Activated CD4-positive, alpha-beta T cell treated with anti-CD3 and anti-CD28 coated beads for 36 hours (primary cell): ENCODE measurements around the gene MYH3. TPM values are rescaled to one million over a fixed set of nuclear protein-coding genes. Genes with fewer than 3 reads are reported as not detected.

Experiments
- ATAC-seq: fragments of 200-7000 bp; cut with Tn5 transposase; one replicate; pipeline ENCODE4 v1.10.0; 2021; ENCODE audit warnings: mild to moderate bottlenecking, moderate library complexity
- CTCF ChIA-PET: fragments of 350-600 bp; sonication (Branson Sonifier 250); formaldehyde crosslinking; loops from one replicate; lab custom pipeline; 2021; ENCODE audit warnings: antibody characterized with exemption; lab: Charles Lee
- POLR2A ChIA-PET: fragments of 350-600 bp; sonication (Branson Sonifier 250); formaldehyde crosslinking; loops from one replicate; lab custom pipeline; 2021; ENCODE audit warnings: antibody characterized with exemption, inconsistent platforms; lab: Charles Lee
- DNase-seq: peaks from one replicate; pipeline ENCODE4 v3.0.0-alpha.2; 2020
- H3K27ac Mint-ChIP-seq: one replicate; pipeline ENCODE4 v1.8.0; 2021; ENCODE audit warnings: mixed read lengths
- H3K27me3 Mint-ChIP-seq: one replicate; pipeline ENCODE4 v1.8.0; 2021; ENCODE audit warnings: mixed read lengths
- H3K36me3 Mint-ChIP-seq: one replicate; pipeline ENCODE4 v1.8.0; 2021; ENCODE audit warnings: low read depth, mixed read lengths
- H3K4me1 Mint-ChIP-seq: one replicate; pipeline ENCODE4 v1.8.0; 2021; ENCODE audit warnings: mixed read lengths
- H3K4me3 Mint-ChIP-seq: one replicate; pipeline ENCODE4 v1.8.0; 2021; ENCODE audit warnings: mild to moderate bottlenecking, moderate library complexity, mixed read lengths
- H3K9me3 Mint-ChIP-seq: one replicate; pipeline ENCODE4 v1.8.0; 2021; ENCODE audit warnings: low read depth, mixed read lengths
- intact Hi-C, 2 experiments: fragments of 100-400 bp; cut with DNase I in 1 of 2; cut with micrococcal nuclease in 1 of 2; formaldehyde crosslinking; loops; one replicate each; pipeline versions ENCODE4 v1.14.2 to v1.15.1; 2022 to 2024; cut with DNase I, micrococcal nuclease
- total RNA-seq, 2 experiments: library from RNA; stranded (reverse); gene quantifications; one replicate each; pipeline ENCODE4 v1.2.3, GENCODE V29; 2021

MYH3 gene
- total RNA-seq, 2 experiments from 2014 or later, result 3.3 to 3.5 TPM

DNA sequence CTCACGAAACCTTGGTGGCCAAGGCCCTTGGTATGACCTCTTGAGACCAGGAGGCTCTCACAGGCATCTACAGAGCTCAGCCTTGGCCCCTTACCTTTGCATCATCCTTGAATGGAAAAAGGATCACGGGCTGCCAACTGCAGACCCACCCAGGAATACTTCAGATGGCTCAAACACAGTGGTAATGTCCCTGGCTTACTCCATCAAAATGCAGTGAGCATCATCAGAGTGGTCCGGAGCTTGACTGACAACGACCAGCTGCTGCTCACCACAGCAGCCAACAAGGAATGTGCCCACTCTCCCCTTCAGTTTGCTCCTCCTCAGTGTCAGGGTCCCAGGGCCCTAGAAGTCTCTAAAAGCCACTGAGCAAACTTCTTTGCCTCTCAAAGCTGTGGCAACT, 17.6 kb upstream of the MYH3 start:
- ChIA-PET CTCF (interaction anchor here (0.6 to 2.1 kb wide), 6 partner anchors 10 to 113 kb away, joined by 3 to 10 read pairs (median 4); no protein-coding TSS in a partner anchor), POLR2A (interaction anchor here (1.0 kb wide), 1 partner anchor 26 kb away, joined by 4 read pairs; no protein-coding TSS in a partner anchor)
- Mint-ChIP-seq H3K9me3 (no peaks in the 10 kb centered on the region), H3K36me3 (peaks cover 30% of the 10 kb centered on the region), H3K27ac (no peak overlapping the region), H3K4me3 (no peak overlapping the region), H3K4me1 (no peaks in the 10 kb centered on the region), H3K27me3 (no peaks in the 10 kb centered on the region)
- ATAC-seq (no peak), DNase-seq (no peak)
- intact Hi-C loops, result no loop called here

DNA sequence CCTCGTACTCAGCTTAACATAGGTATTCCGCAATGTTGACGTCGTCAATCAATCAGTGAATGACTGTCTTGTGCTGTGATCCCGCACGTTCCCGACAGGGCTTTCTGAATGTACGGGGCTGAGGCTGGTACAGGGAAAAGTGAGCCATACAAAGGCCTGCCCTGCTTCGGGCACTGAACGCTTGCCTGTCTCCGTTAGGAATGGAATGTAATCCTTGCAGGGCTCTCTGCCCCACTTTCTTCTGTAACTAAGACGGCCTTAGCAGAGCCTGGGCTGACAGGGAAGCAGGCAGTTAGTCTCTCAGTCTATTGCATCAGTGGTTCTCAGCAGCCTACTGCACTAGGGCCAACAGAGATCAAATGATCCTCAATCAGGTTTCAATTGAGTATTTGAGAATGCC, 16.2 kb upstream of the MYH3 start:
- H3K4me3 Mint-ChIP-seq, result no peak overlapping the region
- CTCF ChIA-PET, result interaction anchor here (1.4 kb wide), 1 partner anchor 27 kb away, joined by 6 read pairs; no protein-coding TSS in a partner anchor
- H3K4me1 Mint-ChIP-seq, result no peaks in the 10 kb centered on the region
- POLR2A ChIA-PET, result no interaction called here
- no peaks in the 10 kb centered on the region for H3K9me3 Mint-ChIP-seq
- H3K36me3 Mint-ChIP-seq, result peaks cover 22% of the 10 kb centered on the region
- intact Hi-C loops, result no loop called here
- no peaks in the 10 kb centered on the region for H3K27me3 Mint-ChIP-seq
- ATAC-seq, result no peak
- DNase-seq, result no peak
- no peak overlapping the region for H3K27ac Mint-ChIP-seq

- H3K36me3 Mint-ChIP-seq, result peaks cover 5% of the 10 kb centered on the region
- no peaks in the 10 kb centered on the region for H3K9me3 Mint-ChIP-seq
- H3K4me3 Mint-ChIP-seq, result no peak overlapping the region
- H3K4me1 Mint-ChIP-seq, result no peaks in the 10 kb centered on the region
- DNase-seq (no peak), ATAC-seq (no peak)
- intact Hi-C loops, result no loop called here
- POLR2A ChIA-PET, result no interaction called here
- no peaks in the 10 kb centered on the region for H3K27me3 Mint-ChIP-seq
- CTCF ChIA-PET, result no interaction called here
- H3K27ac Mint-ChIP-seq, result no peak overlapping the region
These were observed 11.7 kb upstream of the MYH3 start for GRCh38 chr17:10668775-10669174.

GRCh38 chr17:10666906-10667305, 9.8 kb upstream of the MYH3 start:
- H3K27ac Mint-ChIP-seq, result no peak overlapping the region
- no peaks in the 10 kb centered on the region for H3K4me1 Mint-ChIP-seq
- intact Hi-C loops, result no loop called here
- CTCF ChIA-PET, result no interaction called here
- H3K9me3 Mint-ChIP-seq, result no peaks in the 10 kb centered on the region
- DNase-seq (no peak), ATAC-seq (no peak)
- no peaks in the 10 kb centered on the region for H3K27me3 Mint-ChIP-seq
- POLR2A ChIA-PET, result no interaction called here
- H3K4me3 Mint-ChIP-seq, result no peak overlapping the region
- peaks cover 5% of the 10 kb centered on the region for H3K36me3 Mint-ChIP-seq

GRCh38 chr17:10664571-10664970, 7.5 kb upstream of the MYH3 start:
- no peaks in the 10 kb centered on the region for H3K27me3 Mint-ChIP-seq
- DNase-seq, result no peak
- peaks cover 11% of the 10 kb centered on the region for H3K36me3 Mint-ChIP-seq
- no peak for ATAC-seq
- no peaks in the 10 kb centered on the region for H3K9me3 Mint-ChIP-seq
- intact Hi-C loops, result no loop called here
- no peaks in the 10 kb centered on the region for H3K4me1 Mint-ChIP-seq
- H3K4me3 Mint-ChIP-seq, result no peak overlapping the region
- no peak overlapping the region for H3K27ac Mint-ChIP-seq
- CTCF ChIA-PET, result interaction anchor here (1.3 to 1.5 kb wide), 3 partner anchors 11 to 20 kb away, joined by 3 to 5 read pairs (median 3); no protein-coding TSS in a partner anchor
- POLR2A ChIA-PET, result no interaction called here

GRCh38 chr17:10663231-10663630, 6.1 kb upstream of the MYH3 start:
- H3K4me1 Mint-ChIP-seq, result no peaks in the 10 kb centered on the region
- ChIA-PET CTCF (interaction anchor here (1.3 to 1.5 kb wide), 2 partner anchors 12 to 16 kb away, joined by 3 to 5 read pairs; no protein-coding TSS in a partner anchor), POLR2A (no interaction called here)
- H3K27ac Mint-ChIP-seq, result no peak overlapping the region
- ATAC-seq (no peak), DNase-seq (no peak)
- peaks cover 15% of the 10 kb centered on the region for H3K36me3 Mint-ChIP-seq
- H3K9me3 Mint-ChIP-seq, result no peaks in the 10 kb centered on the region
- intact Hi-C loops, result no loop called here
- no peaks in the 10 kb centered on the region for H3K27me3 Mint-ChIP-seq
- no peak overlapping the region for H3K4me3 Mint-ChIP-seq

- Mint-ChIP-seq H3K4me3 (no peak overlapping the region), H3K4me1 (no peaks in the 10 kb centered on the region), H3K27me3 (no peaks in the 10 kb centered on the region), H3K36me3 (peaks cover 10% of the 10 kb centered on the region), H3K9me3 (no peaks in the 10 kb centered on the region), H3K27ac (no peak overlapping the region)
- CTCF ChIA-PET, result interaction anchor here (0.8 kb wide), 2 partner anchors 15 to 44 kb away, joined by 3 to 4 read pairs; no protein-coding TSS in a partner anchor
- DNase-seq (no peak), ATAC-seq (no peak)
- intact Hi-C loops, result no loop called here
- POLR2A ChIA-PET, result no interaction called here
These were observed 4.3 kb upstream of the MYH3 start for GRCh38 chr17:10661437-10661836.

DNA sequence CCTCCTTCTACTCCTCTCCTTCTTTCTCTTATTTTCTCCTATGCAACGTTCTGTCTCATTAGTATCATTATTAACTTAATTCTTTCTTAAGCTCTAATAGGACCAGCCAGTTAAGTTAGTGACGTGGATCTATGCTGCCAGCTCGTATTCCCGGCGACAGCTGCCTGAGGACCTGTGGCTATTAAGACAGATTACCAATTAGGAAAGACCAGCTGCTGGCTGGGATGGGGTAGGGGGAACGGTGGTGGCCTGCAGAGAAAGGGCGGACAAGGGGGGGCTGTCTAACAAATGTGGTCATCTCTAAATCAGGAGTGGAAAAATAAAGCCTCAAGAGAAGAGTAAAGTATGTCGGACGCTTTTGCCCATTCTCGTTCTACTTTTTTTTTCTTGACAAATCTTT, 770 bp upstream of the MYH3 start:
- Mint-ChIP-seq H3K27ac (no peak overlapping the region), H3K9me3 (no peaks in the 10 kb centered on the region), H3K4me3 (no peak overlapping the region), H3K4me1 (peaks cover 13% of the 10 kb centered on the region), H3K36me3 (peaks cover 12% of the 10 kb centered on the region), H3K27me3 (no peaks in the 10 kb centered on the region)
- CTCF ChIA-PET, result no interaction called here
- POLR2A ChIA-PET, result no interaction called here
- no peak for DNase-seq
- intact Hi-C loops, result no loop called here
- no peak for ATAC-seq

DNA sequence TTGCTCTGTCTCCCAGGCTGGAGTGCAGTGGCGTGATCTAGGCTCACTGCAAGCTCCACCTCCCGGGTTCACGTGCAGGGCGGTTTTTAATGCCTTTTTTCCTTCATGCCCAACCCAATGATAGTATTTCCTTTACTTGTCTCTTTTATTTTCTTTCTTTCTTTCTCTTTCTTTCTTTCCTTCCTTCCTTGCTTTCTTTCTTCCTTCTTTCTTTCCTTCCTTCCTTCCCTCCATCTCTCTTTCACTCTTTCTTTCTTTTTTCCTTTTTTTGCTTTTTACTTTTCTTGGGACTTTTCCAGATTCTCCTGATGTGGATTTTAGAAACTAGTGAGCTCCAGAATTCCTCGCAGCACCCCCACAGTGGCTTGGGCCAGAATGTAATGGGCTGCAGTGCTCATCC, 3.1 kb downstream of the MYH3 start:
- Mint-ChIP-seq H3K27ac (peak overlapping the region; percentile 73), H3K36me3 (peaks cover 8% of the 10 kb centered on the region)

GRCh38 chr17:10652984-10653659, 4.0 kb downstream of the MYH3 start:
- intact Hi-C loops, result no loop called here
- peak; percentile 57 for DNase-seq
- CTCF ChIA-PET, result interaction anchor here (1.0 to 1.6 kb wide), 4 partner anchors 22 to 191 kb away, joined by 3 to 7 read pairs (median 6); no protein-coding TSS in a partner anchor

More for the DNA sequence above, 3.1 kb downstream of the MYH3 start:
- ATAC-seq (no peak), DNase-seq (no peak)
- Mint-ChIP-seq H3K27me3 (no peaks in the 10 kb centered on the region), H3K4me1 (peaks cover 16% of the 10 kb centered on the region), H3K4me3 (no peak overlapping the region), H3K9me3 (no peaks in the 10 kb centered on the region)
- ChIA-PET POLR2A (interaction anchor here (0.5 to 0.7 kb wide), 3 partner anchors 17 to 18 kb away, joined by 4 to 8 read pairs (median 4); no protein-coding TSS in a partner anchor), CTCF (interaction anchor here (0.8 to 1.6 kb wide), 4 partner anchors 9 to 190 kb away, joined by 3 to 7 read pairs (median 6); no protein-coding TSS in a partner anchor)
- intact Hi-C loops, result no loop called here

DNA sequence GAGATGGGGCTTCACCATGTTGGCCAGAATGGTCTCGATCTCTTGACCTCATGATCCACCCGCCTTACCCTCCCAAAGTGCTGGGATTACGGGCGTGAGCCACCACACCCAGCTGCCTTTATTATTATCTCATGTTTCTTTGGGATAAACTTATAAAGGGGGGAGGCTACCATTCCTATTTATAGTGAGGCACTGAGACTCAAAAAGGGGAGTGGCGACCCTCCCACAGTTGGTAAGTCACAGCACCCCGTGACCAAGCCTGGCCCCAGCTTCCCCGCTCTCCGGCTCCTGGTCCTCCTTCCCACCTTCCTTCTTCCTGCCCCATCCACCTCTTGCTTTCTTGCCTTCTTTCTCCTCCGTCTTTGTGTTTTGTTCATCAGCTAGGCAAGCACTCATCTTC, 5.2 kb downstream of the MYH3 start:
- POLR2A ChIA-PET, result no interaction called here
- Mint-ChIP-seq H3K27me3 (no peaks in the 10 kb centered on the region), H3K4me3 (no peak overlapping the region), H3K36me3 (peaks cover 11% of the 10 kb centered on the region), H3K27ac (peak overlapping the region; percentile 24), H3K4me1 (peaks cover 16% of the 10 kb centered on the region), H3K9me3 (no peaks in the 10 kb centered on the region)
- no peak for ATAC-seq
- DNase-seq, result no peak
- intact Hi-C loops, result no loop called here
- CTCF ChIA-PET, result no interaction called here

More at GRCh38 chr17:10652984-10653659, 4.0 kb downstream of the MYH3 start:
- Mint-ChIP-seq H3K4me1 (peaks cover 16% of the 10 kb centered on the region), H3K27me3 (no peaks in the 10 kb centered on the region), H3K36me3 (peaks cover 8% of the 10 kb centered on the region), H3K27ac (peak overlapping the region; percentile 73), H3K4me3 (no peak overlapping the region), H3K9me3 (no peaks in the 10 kb centered on the region)
- peak; percentile 93 for ATAC-seq
- POLR2A ChIA-PET, result interaction anchor here (0.5 kb wide), 1 partner anchor 17 kb away, joined by 8 read pairs; no protein-coding TSS in a partner anchor

GRCh38 chr17:10649602-10650001, 7.5 kb downstream of the MYH3 start:
- peaks cover 14% of the 10 kb centered on the region for H3K36me3 Mint-ChIP-seq
- H3K27me3 Mint-ChIP-seq, result no peaks in the 10 kb centered on the region
- peaks cover 16% of the 10 kb centered on the region for H3K4me1 Mint-ChIP-seq
- ChIA-PET CTCF (no interaction called here), POLR2A (no interaction called here)
- no peaks in the 10 kb centered on the region for H3K9me3 Mint-ChIP-seq
- intact Hi-C loops, result loop anchor here in 1 of 2 experiments (5.0 kb wide), 1 partner anchor 493 kb away; no protein-coding TSS in a partner anchor
- no peak for ATAC-seq
- H3K4me3 Mint-ChIP-seq, result no peak overlapping the region
- DNase-seq, result no peak
- no peak overlapping the region for H3K27ac Mint-ChIP-seq
